HG02870 (cell line): ENCODE results near the gene NXPE3.
A peak's percentile ranks its signal among the peaks of the same experiment; 100 is the strongest.
"Not testable (repeated sequence)": the region's sequence is repeated elsewhere in the genome, so short reads cannot be mapped to it uniquely, and the experiment has no call there.

Source experiments
- ATAC-seq: cut with Tn5 transposase; IDR thresholded peaks from one replicate; pipeline ENCODE4 v1.9.1; 2021; ENCODE audit warnings: mild to moderate bottlenecking, moderate library complexity; ENCODE audit not compliant: unreplicated experiment

Gene NXPE3

GRCh38 chr3:101779047-101779821 is at the start of gene NXPE3:
Gene NXPE3 (plus strand): TSS chr3:101779211. CDS start chr3:101785597, 6,386 bp downstream.
- ATAC-seq: peak; percentile 92

DNA sequence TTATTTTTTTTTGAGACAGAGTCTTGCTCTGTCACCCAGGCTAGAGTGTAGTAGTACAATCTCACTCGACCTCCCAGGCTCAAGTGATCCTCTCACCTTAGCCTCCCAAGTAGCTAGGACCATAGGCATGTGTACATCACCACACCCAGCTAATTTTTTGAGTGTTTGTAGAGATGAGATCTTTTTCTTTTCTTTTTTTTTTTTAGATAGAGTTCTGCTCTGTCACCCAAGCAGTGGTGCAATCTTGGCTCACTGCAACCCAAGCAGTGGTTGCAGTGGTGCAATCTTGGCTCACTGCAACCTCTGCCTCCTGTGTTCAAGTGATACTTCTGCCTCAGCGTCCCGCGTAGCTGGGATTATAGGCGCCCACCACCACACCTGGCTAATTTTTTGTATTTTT is 49.4 kb upstream of the NXPE3 start:
- no peak for ATAC-seq

GRCh38 chr3:101730839-101731238 is 48.2 kb upstream of the NXPE3 start:
- no peak for ATAC-seq

GRCh38 chr3:101732240-101732641 is 46.8 kb upstream of the NXPE3 start:
- ATAC-seq: no peak

DNA sequence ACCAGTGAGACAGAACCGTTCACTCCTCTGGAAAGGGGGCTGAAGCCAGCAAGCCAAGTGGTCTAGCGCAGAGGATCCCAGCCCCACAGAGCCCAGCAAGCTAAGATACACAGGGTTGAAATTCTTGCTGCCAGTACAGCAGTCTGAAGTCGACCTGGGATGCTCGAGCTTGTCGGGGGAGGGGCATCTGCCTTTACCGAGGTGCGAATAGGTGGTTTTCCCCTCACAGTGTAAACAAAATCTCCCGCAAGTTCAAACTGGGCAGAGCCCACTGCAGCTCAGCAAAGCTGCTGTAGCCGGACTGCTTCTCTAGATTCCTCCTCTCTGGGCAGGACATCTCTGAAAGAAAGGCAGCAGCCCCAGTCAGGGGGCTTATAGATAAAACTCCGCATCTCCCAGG is 43.2 kb upstream of the NXPE3 start:
- ATAC-seq: no peak

DNA sequence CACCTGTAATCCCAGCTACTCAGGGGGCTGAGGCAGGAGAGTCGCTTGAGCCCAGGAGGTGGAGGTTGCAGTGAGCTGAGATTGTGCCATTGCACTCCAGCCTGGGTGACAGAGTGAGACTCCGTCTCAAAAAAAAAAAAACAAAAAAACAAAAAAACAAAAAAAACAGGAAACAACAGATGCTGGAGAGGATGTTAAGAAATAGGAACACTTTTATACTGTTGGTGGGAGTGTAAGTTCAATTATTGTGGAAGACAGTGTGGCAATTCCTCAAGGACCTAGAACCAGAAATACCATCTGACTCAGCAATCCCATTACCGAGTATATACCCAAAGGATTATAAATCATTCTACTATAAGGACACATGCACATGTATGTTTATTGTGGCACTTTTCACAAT is 37.1 kb upstream of the NXPE3 start:
- not testable (repeated sequence) for ATAC-seq

DNA sequence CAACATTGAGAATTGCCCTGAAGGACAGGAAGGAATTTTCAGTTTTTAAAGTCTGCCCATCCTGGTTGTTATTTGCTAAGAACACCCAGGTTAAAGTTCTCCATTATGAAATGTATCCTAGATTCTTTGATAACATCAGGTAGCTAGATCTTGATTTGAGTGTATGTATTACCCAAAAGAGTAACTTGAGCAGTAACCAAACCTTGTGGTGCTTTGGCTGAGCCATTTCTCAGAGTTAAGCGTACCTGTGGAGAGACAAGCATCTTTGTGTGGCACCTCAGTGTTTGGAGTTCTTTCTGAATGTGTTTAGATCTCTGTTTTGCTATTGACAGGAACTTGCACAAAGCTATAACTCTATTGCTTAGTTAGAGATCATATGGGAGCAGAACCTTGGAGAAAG is 34.2 kb upstream of the NXPE3 start:
- ATAC-seq: no peak

DNA sequence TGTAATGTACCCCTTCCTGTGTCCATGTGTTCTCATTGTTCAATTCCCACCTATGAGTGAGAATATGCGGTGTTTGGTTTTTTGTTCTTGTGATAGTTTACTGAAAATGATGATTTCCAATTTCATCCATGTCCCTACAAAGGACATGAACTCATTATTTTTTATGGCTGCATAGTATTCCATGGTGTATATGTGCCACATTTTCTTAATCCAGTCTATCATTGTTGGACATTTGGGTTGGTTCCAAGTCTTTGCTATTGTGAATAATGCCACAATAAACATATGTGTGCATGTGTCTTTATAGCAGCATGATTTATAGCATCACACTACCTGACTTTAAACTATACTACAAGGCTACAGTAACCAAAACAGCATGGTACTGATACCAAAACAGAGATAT is 33.1 kb upstream of the NXPE3 start:
- not testable (repeated sequence) for ATAC-seq

GRCh38 chr3:101753386-101754113 is 25.5 kb upstream of the NXPE3 start:
- ATAC-seq: not testable (repeated sequence)

DNA sequence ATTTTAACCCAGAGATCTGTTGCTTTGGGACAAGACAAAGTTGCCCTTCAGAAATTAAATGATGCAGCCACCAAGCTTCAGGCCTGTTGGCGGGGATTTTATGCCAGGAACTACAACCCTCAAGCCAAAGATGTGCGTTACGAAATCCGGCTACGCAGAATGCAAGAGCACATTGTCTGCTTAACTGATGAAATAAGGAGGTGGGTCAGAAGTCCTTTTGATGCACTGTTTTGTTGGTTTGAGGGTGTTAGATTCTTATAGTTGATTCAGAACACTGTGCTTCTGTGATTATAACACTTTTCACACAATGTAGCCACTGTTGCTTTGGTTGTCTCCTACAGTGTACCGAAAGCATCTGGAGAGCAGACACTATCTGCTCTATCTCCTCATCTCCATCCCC is 20.8 kb upstream of the NXPE3 start:
- ATAC-seq: no peak

DNA sequence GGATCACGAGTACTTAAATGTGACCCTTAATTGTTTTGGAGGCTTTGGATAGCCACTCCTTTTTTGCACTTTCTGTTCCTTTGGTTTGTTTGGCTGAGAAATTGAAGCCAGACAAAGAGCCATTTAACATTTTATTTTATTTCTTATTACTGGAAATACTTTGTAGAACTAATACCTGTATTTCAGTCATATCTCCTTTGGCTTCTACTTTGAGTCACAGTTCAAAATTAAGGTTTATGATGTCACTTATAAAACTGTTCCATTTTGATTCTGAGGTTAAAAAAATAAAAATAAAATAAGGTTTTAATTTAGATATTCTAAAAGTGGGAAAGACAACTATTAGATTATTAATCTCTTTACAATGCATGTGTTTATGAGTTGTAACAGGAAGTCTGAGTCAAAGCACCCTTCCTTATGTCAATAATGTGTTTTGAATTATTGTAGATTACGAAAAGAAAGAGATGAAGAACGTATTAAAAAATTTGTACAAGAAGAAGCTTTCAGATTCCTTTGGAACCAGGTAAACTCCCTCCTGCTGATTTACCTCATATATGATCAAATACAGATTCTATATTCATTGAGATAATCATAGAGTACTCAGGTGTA is 16.9 kb upstream of the NXPE3 start:
- no peak for ATAC-seq

DNA sequence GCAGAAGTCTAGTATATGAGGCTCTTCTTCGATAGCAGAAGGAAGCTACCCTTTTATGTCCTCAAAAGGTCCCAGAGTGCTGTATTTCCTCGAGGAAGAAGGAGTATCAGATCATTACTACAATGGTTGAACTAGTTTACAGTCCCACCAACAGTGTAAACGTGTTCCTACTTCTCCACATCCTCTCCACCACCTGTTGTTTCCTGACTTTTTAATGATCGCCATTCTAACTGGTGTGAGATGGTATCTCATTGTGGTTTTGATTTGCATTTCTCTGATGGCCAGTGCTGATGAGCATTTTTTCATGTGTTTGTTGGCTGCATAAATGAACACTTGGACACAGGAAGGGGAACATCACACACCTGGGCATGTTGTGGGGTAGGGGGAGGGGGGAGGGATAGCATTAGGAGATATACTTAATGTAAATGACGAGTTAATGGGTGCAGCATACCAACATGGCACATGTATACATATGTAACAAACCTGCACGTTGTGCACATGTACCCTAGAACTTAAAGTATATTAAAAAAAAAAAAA is 1.2 kb upstream of the NXPE3 start:
- not testable (repeated sequence) for ATAC-seq

GRCh38 chr3:101778385-101779046 is 495 bp upstream of the NXPE3 start:
- no peak for ATAC-seq

GRCh38 chr3:101779822-101780381 is 891 bp downstream of the NXPE3 start:
- no peak for ATAC-seq

DNA sequence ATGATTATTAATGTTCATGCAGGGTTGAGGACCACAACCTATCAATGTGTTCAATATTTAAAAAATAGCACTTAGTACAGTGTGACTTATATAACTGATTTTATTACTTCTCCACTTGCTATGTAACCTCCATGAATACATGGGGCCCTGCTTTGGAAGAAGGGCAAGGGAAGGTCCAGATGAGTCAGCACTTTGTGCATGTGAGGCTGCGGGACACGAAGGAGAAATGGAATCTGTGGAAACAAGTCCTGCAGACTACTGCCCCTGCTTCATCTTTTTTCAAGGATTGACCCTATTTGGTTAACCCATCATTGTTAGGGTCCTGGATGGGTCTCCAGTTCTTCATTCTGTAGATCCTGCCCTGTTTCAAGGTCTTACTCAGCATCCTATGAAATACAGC is 1.6 kb downstream of the NXPE3 start:
- ATAC-seq: no peak

- no peak for ATAC-seq
Observed at GRCh38 chr3:101781166-101781565, 2.2 kb downstream of the NXPE3 start.

- ATAC-seq: no peak
Observed at GRCh38 chr3:101784855-101785613, 6.0 kb downstream of the NXPE3 start.

DNA sequence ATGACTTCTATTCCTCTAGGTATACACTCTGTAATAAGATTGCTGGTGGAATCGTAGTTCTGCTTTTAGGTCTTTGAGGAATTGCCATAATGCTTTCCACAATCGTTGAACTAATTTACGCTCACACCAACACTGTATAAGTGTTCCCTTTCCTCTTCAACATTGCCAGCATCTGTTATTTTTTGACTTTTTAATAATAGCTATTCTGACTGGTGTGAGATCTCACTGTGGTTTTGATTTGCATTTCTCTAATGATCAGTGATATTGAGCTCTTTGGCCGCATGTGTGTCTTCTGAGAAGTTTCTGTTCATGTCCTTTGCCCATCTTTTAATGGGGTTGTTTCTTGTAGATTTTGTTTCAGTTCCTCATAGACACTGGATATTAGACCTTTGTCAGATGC is 12.8 kb downstream of the NXPE3 start:
- peak; percentile 98 for ATAC-seq

DNA sequence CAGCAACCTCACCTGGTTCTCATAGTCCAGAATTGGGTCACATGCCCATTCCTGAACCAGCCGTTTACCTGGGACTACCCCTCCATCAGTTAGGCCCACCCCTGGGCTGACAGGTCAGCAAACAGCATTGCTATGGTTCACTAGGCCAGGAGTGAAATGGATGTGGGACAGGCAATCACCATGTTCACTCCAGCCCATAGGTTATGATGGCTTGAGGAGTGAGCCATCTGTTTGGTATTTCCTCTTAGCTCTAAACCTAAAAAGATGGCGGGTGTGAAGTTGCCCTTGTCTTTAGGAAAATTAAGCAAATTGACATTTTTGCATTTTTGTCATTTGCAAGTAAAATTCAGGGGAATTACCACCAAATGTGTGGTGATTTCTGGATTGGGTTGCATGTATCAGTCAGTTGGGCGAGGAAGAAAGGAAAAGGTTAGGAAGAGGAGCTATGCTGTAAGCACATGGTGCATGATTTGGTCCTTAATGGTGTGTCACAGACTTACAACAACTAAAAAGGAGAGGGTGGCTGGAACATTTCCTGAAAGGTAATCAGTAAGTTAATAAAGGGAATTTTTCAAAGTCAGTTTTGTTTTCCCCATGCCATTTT is 17.2 kb downstream of the NXPE3 start:
- ATAC-seq: no peak

GRCh38 chr3:101801174-101801573 is 22.2 kb downstream of the NXPE3 start:
- no peak for ATAC-seq
